Raji (cell line): ENCODE results near the gene FBLIM1.

Experiments
- POLR2A ChIP-seq: IDR thresholded peaks from 2 replicates; pipeline ENCODE4 v1.6.1; 2011; ENCODE audit warnings: low read depth, low read length, control low read depth; ENCODE audit not compliant: insufficient read depth

FBLIM1 gene, protein sequence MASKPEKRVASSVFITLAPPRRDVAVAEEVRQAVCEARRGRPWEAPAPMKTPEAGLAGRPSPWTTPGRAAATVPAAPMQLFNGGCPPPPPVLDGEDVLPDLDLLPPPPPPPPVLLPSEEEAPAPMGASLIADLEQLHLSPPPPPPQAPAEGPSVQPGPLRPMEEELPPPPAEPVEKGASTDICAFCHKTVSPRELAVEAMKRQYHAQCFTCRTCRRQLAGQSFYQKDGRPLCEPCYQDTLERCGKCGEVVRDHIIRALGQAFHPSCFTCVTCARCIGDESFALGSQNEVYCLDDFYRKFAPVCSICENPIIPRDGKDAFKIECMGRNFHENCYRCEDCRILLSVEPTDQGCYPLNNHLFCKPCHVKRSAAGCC

DNA sequence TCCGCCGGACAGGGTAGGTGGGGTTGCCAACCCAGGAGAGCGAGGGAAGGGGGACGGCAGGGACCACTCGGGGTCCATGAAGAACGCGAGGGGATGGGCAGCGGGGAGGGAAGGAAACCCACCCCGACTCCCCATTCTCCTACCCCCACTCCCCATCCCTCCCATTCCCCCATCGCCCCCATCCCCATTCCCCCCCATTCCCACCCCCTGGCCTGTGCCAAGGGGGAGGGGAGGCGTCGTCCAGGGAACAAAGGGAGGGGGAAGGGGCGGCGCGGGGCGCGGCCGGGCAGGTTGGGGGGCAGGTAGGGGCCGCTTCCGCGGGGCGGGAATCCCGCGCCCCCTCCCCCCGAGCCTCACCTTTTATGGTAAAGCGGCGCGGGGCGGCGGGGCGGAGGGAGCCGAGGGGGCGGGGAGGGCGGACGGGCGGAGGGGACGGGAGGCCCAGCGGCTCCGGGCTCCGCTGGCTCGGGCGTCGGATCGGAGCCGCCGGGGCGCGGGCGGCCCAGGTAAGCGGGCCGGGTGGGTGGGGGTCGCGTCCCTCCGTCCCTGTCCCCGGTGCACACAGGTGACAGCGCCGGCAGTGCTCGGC lies at the start of gene FBLIM1:
TSS of gene FBLIM1 (plus strand) at position 453 of the 589 bp plus-strand sequence. CDS start 6,189 bp downstream, outside the sequence.
- TF ChIP-seq POLR2A = no peak

DNA sequence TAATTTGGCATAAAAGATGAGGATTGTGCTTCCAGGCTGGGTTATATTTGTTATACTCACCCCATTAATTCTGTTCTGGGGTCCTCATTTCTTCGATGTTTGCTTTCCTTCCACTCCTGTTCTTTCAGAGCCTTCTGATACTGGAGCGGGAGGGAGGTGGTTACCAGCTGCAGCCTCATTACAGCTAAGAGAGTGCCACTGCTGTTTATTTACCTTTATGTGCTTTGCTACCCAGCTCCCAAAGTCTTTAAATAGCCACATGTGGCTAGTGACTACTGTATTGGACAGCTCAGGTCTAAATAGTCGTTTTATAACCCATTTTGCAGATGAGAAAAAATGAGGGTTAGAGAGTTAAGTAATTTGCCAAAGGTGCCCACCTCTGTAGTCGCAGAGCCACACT lies 49.4 kb upstream of the FBLIM1 start:
- no peak for TF ChIP-seq POLR2A

DNA sequence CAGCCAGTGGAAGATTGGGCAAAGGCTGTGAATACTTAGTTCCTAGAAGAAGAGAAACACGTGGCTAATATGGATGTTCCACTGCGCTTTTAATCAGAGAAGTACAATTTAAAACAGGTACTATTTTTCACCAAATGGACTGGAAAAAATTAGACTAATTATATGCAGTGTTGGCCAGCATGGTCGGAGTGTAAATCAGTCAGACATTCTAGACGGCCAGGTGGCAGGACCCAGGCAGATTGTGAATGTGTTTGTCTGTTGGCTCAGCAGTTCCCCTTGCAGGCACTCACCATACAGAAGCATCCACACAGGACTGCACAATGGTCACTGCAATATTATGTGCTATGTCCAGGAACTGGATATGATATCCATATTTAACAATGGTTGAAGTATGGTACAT lies 46.4 kb upstream of the FBLIM1 start:
- TF ChIP-seq POLR2A = no peak

DNA sequence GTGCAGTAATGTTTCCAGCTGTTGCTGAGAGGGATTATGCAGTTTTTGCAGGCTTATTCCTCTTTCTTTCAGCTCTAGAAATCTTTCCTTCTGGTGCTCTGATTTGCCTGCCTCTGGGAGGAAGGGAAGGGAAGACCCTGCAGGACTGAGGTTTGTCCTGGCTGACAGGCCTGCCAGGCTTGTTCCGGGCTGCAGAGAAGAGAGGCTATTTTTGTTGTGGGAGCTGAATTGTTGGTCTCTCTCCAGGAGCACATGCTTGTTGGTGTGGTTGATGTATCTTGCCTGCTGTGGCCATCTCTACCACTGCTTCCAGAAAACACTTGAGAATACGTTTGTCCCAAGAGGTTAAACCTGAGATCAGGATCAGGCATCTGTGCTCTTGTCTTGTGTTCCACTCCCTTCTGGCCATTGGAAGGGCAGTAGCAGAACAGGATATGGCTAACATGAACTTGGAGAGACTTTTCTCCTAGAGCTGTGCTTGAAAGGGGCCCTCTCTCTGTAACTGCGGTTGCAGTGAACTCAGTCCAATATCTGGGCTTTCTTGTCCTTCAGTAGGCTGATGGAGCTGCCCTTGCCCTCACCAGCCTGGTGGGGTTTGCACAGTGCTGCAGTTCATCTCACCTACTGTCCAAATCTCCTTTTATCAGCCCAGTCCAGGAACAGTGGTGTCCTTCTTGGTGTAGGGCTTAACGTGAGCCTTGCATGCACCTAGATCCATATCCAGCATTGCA lies 44.0 kb upstream of the FBLIM1 start:
- no peak for TF ChIP-seq POLR2A

DNA sequence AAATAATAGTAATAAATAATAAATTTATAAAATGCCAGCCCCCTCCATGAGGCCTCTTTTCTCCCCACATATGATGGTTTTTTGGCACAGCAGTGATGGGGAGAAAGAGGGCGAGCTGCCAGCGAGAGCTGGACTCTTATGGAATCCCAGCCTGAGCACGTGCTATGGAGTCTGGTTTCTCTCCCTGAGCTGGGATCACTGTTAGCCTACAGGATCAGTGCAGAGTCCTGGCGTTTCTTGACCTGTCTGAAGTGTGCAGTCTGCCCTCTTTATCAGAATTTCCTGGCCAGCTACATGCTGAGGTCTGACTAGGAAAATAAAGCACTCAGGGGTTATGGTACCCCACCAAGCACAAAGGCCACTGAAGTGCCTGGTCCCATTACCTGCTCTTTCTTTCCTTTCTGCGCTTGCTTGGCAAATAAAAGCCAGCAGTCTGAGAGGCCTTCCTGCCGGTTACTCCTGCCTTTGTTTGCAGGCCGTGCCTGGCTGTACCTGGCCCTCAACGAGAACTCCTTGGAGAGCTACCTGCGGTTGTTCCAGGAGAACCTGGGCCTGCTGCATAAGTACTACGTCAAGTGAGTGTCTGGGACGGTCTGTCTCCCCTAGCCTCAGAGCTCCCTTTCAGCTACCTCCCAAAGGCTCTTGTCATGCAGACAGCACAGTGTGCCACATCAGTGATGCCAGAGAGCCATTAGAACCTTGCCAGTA lies 41.0 kb upstream of the FBLIM1 start:
- TF ChIP-seq POLR2A = no peak

DNA sequence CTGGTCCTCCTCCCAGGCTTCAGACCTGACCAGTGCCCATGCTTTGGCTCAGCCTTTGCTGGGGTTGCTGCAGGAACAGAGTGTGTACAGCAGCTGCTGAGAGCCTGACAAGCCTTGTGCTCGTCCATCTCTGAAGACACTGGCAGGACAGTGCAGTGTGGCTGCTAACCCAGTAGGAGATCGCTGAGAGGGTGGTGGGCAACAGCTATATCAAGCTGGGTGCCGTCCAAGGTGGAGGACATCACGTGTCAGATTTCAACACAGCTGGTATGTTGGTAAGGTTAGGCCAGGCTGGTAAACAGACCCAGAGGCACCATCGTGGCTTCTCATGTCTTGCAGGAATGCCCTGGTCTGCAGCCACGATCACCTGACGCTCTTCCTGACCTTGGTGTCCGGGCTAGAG lies 40.4 kb upstream of the FBLIM1 start:
- TF ChIP-seq POLR2A = no peak

DNA sequence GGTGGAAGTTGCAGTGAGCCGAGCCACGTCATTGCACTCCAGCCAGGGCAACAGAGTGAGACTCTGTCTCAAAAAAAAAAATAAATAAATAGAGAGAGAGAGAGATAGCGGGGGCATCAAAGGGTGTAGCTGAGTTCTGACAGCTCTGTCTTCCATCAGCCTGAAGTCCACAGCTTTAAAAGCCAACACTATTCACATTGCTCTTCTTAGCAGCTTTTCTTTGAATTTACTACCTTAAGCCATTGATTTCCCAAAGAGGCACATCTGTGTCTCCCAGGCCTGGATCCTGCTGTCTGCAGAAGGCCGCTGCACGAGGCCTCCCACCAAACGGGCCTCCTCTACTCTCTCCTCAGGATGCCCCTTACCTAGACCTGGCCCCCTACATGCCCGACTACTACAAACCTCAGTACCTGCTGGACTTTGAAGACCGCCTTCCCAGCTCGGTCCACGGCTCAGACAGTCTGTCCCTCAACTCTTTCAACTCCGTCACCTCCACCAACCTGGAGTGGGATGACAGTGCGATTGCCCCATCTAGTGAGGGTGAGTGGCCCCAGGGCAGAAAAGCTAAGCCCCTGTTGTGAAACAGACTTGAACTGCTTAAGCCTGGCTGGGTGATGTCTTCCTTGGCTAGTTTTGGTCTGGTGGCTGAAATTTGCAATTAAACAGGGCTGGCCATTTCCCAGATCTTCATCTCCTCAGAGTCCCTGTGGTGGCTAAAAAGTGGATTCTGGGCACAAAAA lies 39.0 kb upstream of the FBLIM1 start:
- no peak for TF ChIP-seq POLR2A

DNA sequence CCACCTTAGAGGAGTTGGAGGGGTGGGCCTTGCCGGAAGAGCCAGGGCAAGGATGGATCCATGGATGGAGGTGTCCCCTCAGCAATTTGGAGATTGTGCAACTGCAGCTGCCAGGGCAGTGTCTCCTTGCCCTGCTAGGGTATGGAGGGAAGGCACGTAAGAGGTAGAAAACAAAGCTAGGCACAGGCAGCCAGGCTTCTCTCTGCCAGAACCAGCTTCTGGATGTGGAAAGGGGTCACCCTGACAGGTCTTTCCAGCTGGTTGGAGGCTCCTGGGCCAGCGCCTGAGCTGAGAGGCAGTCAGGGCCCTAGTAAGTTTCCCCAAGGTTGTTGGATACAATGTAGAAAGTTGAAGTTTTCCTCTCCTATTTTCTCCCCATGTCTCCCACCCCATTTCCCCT lies 37.7 kb upstream of the FBLIM1 start:
- TF ChIP-seq POLR2A = no peak

DNA sequence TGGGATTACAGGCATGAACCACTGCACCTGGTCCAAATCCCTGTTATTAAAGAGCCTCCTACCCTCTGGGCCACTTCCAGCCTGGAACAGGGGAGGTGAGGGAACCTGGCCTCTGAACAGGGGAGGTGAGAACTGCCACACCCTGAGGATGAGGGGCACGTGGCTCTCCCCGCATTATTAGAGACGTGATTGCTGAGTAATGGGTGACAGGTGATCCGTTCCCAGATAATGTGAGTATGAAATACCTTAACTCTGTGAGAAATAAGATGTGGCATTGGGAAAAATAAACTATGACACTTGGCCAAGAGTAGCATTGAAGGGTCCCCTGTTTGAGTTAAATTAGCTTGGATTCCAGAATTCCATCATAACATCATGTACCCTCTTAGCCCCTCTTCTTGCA lies 36.2 kb upstream of the FBLIM1 start:
- TF ChIP-seq POLR2A = no peak

DNA sequence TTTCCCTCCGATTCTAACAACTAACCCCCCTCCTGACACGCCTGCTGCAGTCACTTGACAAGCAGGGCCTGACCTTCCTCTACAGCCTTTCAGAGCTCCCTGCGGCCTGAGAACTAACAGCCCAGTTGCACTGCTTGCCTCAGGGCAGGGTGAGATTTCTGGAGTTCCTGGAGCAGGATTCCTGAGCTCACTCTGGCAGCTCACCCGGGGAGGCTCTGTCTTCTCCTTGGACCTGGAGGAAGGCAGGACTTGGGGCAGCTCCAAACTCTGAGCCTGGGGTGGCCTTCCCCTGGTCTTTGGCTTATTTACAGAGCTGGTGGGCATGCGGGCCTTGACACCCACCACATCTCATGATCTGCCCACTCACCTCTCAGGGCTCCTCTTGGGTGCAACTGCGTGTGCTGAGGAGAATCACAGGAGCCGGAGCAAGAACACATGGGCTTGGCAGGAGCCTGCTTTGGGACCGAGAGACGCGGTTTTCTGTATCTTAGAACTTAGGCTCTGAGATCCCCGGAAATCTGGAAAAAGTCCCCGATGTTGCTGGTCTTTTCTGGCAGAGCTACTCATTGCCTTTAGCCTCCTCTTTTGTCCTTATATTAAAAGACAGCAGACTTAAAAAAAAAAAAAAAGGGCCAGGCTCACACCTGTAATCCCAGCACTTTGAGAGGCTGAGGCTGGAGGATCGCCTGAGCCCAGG lies 35.6 kb upstream of the FBLIM1 start:
- TF ChIP-seq POLR2A = no peak

DNA sequence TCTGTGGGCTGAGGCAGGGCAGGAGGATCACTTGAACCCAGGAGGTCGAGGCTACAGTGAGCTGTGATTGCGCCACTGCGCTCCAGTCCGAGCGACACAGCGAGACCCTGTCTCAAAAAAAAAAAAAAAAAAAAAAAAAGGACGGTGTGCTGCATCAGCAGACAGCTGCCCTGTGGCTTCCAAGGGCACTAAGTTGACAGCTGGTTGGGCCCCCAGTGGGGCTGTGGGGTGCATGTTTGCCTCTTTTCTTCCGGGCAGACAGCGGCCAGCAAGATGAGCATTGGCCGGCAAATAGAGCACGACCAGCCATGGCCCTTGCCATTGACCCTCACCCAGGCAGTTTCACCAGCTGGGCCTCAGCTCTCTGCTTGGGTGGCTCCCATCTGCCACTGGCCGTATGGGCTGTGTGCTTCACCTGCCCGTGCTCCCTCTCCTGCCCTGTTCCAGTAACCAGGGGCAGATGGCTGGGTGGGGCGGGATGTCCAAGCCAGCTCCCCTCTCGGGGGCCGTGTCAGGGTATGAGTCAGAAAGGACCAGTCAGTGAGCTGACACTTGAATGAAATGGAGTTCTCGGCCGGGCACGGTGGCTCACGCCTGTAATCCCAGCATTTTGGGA lies 34.9 kb upstream of the FBLIM1 start:
- TF ChIP-seq POLR2A = no peak

DNA sequence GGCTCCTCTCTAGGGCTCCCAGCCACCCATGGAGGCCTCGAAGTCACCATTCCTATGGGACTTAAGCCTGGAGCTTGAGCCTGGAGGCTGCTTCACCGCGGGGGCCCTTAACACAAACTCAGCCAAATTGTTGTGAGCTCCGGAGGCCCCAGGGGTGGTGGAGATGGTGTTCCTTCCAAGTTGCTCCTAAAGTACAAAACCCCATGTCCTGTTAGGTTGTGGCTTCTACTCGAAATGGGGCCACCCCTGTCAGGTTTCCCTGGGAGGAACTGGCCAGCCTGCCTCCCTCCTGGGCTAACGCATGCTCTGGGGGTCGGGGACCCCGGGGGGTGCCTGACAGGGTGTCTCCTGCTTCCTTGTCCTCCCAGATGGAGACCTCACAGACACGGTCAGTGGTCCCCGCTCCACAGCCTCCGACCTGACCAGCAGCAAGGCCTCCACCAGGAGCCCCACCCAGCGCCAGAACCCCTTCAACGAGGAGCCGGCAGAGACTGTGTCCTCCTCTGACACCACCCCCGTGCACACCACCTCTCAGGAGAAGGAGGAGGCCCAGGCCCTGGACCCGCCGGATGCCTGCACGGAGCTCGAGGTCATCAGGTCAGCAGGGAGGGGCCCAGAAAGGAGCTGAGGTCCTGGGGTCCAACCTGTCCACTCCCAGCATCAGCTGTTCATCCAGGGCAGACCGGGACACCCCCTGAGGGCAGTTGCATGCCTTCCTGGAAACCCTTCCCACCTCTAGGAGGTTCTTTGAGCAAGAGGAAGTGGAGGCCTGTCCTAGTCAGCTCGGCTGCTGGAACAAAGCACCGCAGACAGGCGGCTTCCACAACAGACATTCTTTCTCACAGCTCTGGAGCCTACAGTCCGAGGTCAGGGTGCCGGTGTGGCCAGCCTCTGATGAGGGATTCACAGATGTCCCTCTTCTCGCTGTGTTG lies 33.4 kb upstream of the FBLIM1 start:
- no peak for TF ChIP-seq POLR2A

DNA sequence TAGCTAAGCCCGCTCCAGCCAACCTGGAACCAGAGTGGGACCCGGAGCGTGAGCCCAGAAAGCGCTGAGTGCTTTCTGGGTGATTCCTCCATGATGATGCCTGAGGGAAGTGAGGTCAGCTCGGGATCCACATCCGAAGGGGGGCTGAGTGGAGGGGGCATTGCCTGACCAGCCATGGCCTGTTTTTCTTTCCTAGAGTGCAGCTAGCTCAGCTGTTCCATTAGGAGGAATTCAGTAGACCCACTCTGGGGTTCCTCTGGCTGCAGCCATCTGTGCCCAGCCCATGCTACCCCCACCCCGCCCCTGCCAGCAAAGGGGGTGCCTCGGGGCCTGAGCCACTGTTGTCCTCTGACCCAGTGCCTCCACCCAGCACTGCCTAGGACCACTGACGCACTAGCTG lies 32.1 kb upstream of the FBLIM1 start:
- TF ChIP-seq POLR2A = no peak
